Stimulated activated CD4-positive, alpha-beta T cell treated with anti-CD3 and anti-CD28 coated beads, Interleukin-12 subunit alpha, Interleukin-12 subunit beta, amount 100 ng/mL, for 24 hours (primary cell): ENCODE measurements around the gene IQGAP2.

Experiments
- DNase-seq, 2 experiments: peaks; one replicate each; pipeline ENCODE4 v3.0.0-alpha.2; 2020; ENCODE audit warnings: low read depth in 2 of 2

The IQGAP2 gene

GRCh38 chr5:76475936-76476335, 72.9 kb downstream of the IQGAP2 start:
- no peak for DNase-seq

- DNase-seq: no peak
Measured at GRCh38 chr5:76476474-76477038, 73.5 kb downstream of the IQGAP2 start.

- DNase-seq: no peak
Measured at GRCh38 chr5:76477061-76477460, 74.0 kb downstream of the IQGAP2 start.

GRCh38 chr5:76477571-76477970, 74.5 kb downstream of the IQGAP2 start:
- no peak for DNase-seq

- DNase-seq: no peak
Measured at GRCh38 chr5:76479281-76479680, 76.2 kb downstream of the IQGAP2 start.

GRCh38 chr5:76479973-76480667, 77.0 kb downstream of the IQGAP2 start:
- DNase-seq: no peak

GRCh38 chr5:76482984-76483383, 79.9 kb downstream of the IQGAP2 start:
- no peak for DNase-seq

- DNase-seq: no peak
Measured at GRCh38 chr5:76483433-76483832, 80.3 kb downstream of the IQGAP2 start.

GRCh38 chr5:76483881-76484280, 80.8 kb downstream of the IQGAP2 start:
- DNase-seq: no peak

GRCh38 chr5:76485511-76485910, 82.4 kb downstream of the IQGAP2 start:
- no peak for DNase-seq

- DNase-seq: no peak
Measured at GRCh38 chr5:76487386-76487785, 84.3 kb downstream of the IQGAP2 start.

GRCh38 chr5:76487821-76488220, 84.7 kb downstream of the IQGAP2 start:
- no peak for DNase-seq

- DNase-seq: no peak
Measured at GRCh38 chr5:76488969-76489368, 85.9 kb downstream of the IQGAP2 start.

GRCh38 chr5:76489877-76490688, 87.0 kb downstream of the IQGAP2 start:
- no peak for DNase-seq

GRCh38 chr5:76490960-76491359, 87.9 kb downstream of the IQGAP2 start:
- no peak for DNase-seq

- DNase-seq: no peak
Measured at GRCh38 chr5:76492819-76493189, 89.7 kb downstream of the IQGAP2 start.

GRCh38 chr5:76493190-76493837, 90.2 kb downstream of the IQGAP2 start:
- DNase-seq: no peak

- no peak for DNase-seq
Measured at GRCh38 chr5:76494201-76494600, 91.1 kb downstream of the IQGAP2 start.

- DNase-seq: no peak
Measured at GRCh38 chr5:76495870-76496269, 92.8 kb downstream of the IQGAP2 start.

GRCh38 chr5:76497065-76497460, 94.0 kb downstream of the IQGAP2 start:
- DNase-seq: no peak

- no peak for DNase-seq
Measured at GRCh38 chr5:76497986-76498717, 95.1 kb downstream of the IQGAP2 start.
